Pulmonary artery endothelial cell (primary cell): Measurements from ENCODE around the gene RTN3. TPM values are rescaled to one million over a fixed set of nuclear protein-coding genes. Genes with fewer than 3 reads are reported as not detected.

ENCODE experiments used
- total RNA-seq: library from RNA; depleted of rRNA; stranded (reverse); fragments of >200 nt; gene quantifications from 2 replicates; pipeline ENCODE4 v1.2.3, GENCODE V29; 2014

RTN3 gene
- total RNA-seq, 1 donor from 2014 or later: 41.5 TPM

Other genes starting within 250 kb of the RTN3 start
- gene PLAAT5, start 190.3 kb upstream of the RTN3 start, total RNA-seq: not detected in 2 replicates
- not detected in 2 replicates for gene LGALS12, start 175.4 kb upstream of the RTN3 start, total RNA-seq
- 2.9 and 4.2 TPM in 2 replicates for gene PLAAT4, start 144.7 kb upstream of the RTN3 start, total RNA-seq
- gene PLAAT2, start 118.1 kb upstream of the RTN3 start, total RNA-seq: not detected in 2 replicates
- gene PLAAT3, start 67.1 kb upstream of the RTN3 start, total RNA-seq: 44.7 and 57.6 TPM in 2 replicates
- gene ATL3, start 10.1 kb upstream of the RTN3 start, total RNA-seq: 107 and 123 TPM in 2 replicates
- 17.5 and 19.3 TPM in 2 replicates for gene ZFTA, start 87.3 kb downstream of the RTN3 start, total RNA-seq
- 17.1 and 29.0 TPM in 2 replicates for gene SPINDOC, start 132.0 kb downstream of the RTN3 start, total RNA-seq
- gene MARK2, start 157.6 kb downstream of the RTN3 start, total RNA-seq: 9.2 and 12.5 TPM in 2 replicates
- 0.21 and 1.3 TPM in 2 replicates for gene RCOR2, start 235.7 kb downstream of the RTN3 start, total RNA-seq